CD4-positive, alpha-beta T cell (primary cell): ENCODE results near the gene CEP97. TPM values are rescaled to one million over a fixed set of nuclear protein-coding genes. Genes with fewer than 3 reads are reported as not detected.
"Not testable (repeated sequence)": the region's sequence is repeated elsewhere in the genome, so short reads cannot be mapped to it uniquely, and the experiment has no call there.

Experiments
- ATAC-seq: fragments of 200-7000 bp; cut with Tn5 transposase; one replicate; pipeline ENCODE4 v1.10.0; 2022; ENCODE audit warnings: mild to moderate bottlenecking; ENCODE audit not compliant: poor library complexity
- CTCF ChIA-PET: fragments of 350-600 bp; sonication (Branson Sonifier 250); formaldehyde crosslinking; loops from one replicate; lab custom pipeline; 2021; ENCODE audit warnings: antibody characterized with exemption, inconsistent platforms; lab: Charles Lee
- POLR2A ChIA-PET: fragments of 350-600 bp; sonication (Branson Sonifier 250); formaldehyde crosslinking; loops from one replicate; lab custom pipeline; 2021; ENCODE audit warnings: antibody characterized with exemption, inconsistent platforms; lab: Charles Lee
- DNase-seq, 14 experiments: peaks; one replicate each; pipeline ENCODE4 v3.0.0-alpha.2; 2013 to 2020; ENCODE audit warnings: mixed read lengths in 2 of 14
- H3K27ac ChIP-seq, 2 donors: one replicate each; pipeline versions ENCODE4 v1.5.1 to v1.7.0; 2013; ENCODE audit warnings: low read length in 2 of 2, low read depth in 1 of 2, mild to moderate bottlenecking in 1 of 2
- H3K27me3 ChIP-seq, 2 experiments: 1 replicate in 1 of 2; 2 replicates in 1 of 2; pipeline versions ENCODE4 v1.6.1 to v1.7.0; 2013; ENCODE audit warnings: low read length in 2 of 2, control low read depth in 1 of 2, mild to moderate bottlenecking in 1 of 2, moderate library complexity in 1 of 2; ENCODE audit not compliant: insufficient read depth in 2 of 2, control insufficient read depth in 1 of 2
- H3K36me3 ChIP-seq: one replicate; pipeline ENCODE4 v1.6.1; 2013; ENCODE audit warnings: low read length, control low read depth; ENCODE audit not compliant: insufficient read depth
- H3K4me1 ChIP-seq: one replicate; pipeline ENCODE4 v1.6.1; 2013; ENCODE audit warnings: low read length, control low read depth; ENCODE audit not compliant: insufficient read depth
- H3K4me3 ChIP-seq: one replicate; pipeline ENCODE4 v1.5.1; 2013; ENCODE audit warnings: mild to moderate bottlenecking, low read length, moderate library complexity
- H3K9me3 ChIP-seq, 2 experiments: 1 replicate in 1 of 2; 2 replicates in 1 of 2; pipeline versions ENCODE4 v1.6.1 to v1.7.0; 2013; ENCODE audit warnings: low read length in 2 of 2, mild to moderate bottlenecking in 2 of 2, control low read depth in 1 of 2, moderate library complexity in 1 of 2; ENCODE audit not compliant: control insufficient read depth in 1 of 2, insufficient read depth in 1 of 2
- H3K27ac Mint-ChIP-seq: one replicate; pipeline ENCODE4 v1.8.0; 2020; ENCODE audit warnings: mixed read lengths
- H3K27me3 Mint-ChIP-seq: one replicate; pipeline ENCODE4 v1.8.0; 2021; ENCODE audit warnings: mixed read lengths
- H3K36me3 Mint-ChIP-seq: one replicate; pipeline ENCODE4 v1.8.0; 2021; ENCODE audit warnings: low read depth, mixed read lengths
- H3K4me1 Mint-ChIP-seq: one replicate; pipeline ENCODE4 v1.8.0; 2021; ENCODE audit warnings: low read depth, mixed read lengths
- H3K4me3 Mint-ChIP-seq: one replicate; pipeline ENCODE4 v1.8.0; 2020; ENCODE audit warnings: mild to moderate bottlenecking, mixed read lengths
- H3K9me3 Mint-ChIP-seq: one replicate; pipeline ENCODE4 v1.8.0; 2020; ENCODE audit warnings: mixed read lengths
- CTCF ChIP-seq: fragments of 200-600 bp; IDR thresholded peaks from one replicate; pipeline ENCODE4 v1.8.0; 2022; ENCODE audit warnings: antibody characterized with exemption, mild to moderate bottlenecking
- intact Hi-C, 2 experiments: fragments of 100-400 bp; cut with DNase I in 1 of 2; cut with micrococcal nuclease in 1 of 2; formaldehyde crosslinking; loops; one replicate each; pipeline versions ENCODE4 v1.15.1 to v1.9.0; 2023 to 2025; cut with DNase I, micrococcal nuclease
- total RNA-seq, 174 experiments: library from RNA in 2 of 174; stranded (reverse) in 2 of 174; gene quantifications; one replicate each; pipeline ENCODE4 v1.2.3 and lab custom pipeline; 2021 to 2026

Gene CEP97
- total RNA-seq, 2 experiments from 2014 or later: 6.3 to 6.6 TPM

GRCh38 chr3:101677436-101678286 is 46.8 kb upstream of the CEP97 start:
- Mint-ChIP-seq H3K27me3 (peaks cover 3% of the 10 kb centered on the region), H3K4me1 (peaks cover 56% of the 10 kb centered on the region), H3K36me3 (peaks cover 65% of the 10 kb centered on the region)

GRCh38 chr3:101678837-101679236 is 45.6 kb upstream of the CEP97 start:
- DNase-seq, H3K9me3 Mint-ChIP-seq, H3K9me3 ChIP-seq, H3K27me3 ChIP-seq, ATAC-seq, H3K4me3 ChIP-seq, H3K27me3 Mint-ChIP-seq, H3K27ac ChIP-seq, CTCF ChIA-PET, H3K4me3 Mint-ChIP-seq, H3K27ac Mint-ChIP-seq: not testable (repeated sequence)
- intact Hi-C loops: loop anchor here in 1 of 2 experiments (5.0 kb wide), 1 partner anchor 48 kb away; no protein-coding TSS in a partner anchor
- peaks cover 70% of the 10 kb centered on the region for H3K36me3 Mint-ChIP-seq
- H3K4me1 Mint-ChIP-seq: peaks cover 49% of the 10 kb centered on the region
- POLR2A ChIA-PET: interaction anchor here (1.2 to 5.2 kb wide), 3 partner anchors 46 to 104 kb away, joined by 3 to 72 read pairs (median 34); partner anchors contain the start of genes CEP97, NXPE3 and PCNP
- H3K4me1 ChIP-seq: peaks cover 36% of the 10 kb centered on the region
- H3K36me3 ChIP-seq: peaks cover 37% of the 10 kb centered on the region

More at GRCh38 chr3:101677436-101678286, 46.8 kb upstream of the CEP97 start:
- no peaks in the 10 kb centered on the region for H3K27me3 ChIP-seq
- no peaks in the 10 kb centered on the region for H3K9me3 ChIP-seq
- DNase-seq (peak in 2 of 14 experiments; percentile 20 to 42), ATAC-seq (no peak)
- peak overlapping the region; percentile 71 for H3K4me3 ChIP-seq
- peaks cover 36% of the 10 kb centered on the region for H3K4me1 ChIP-seq
- intact Hi-C loops: loop anchor here (1.0 to 5.0 kb wide), 3 partner anchors 9 to 101 kb away; partner anchors contain the start of genes RPL24 (in 2 of the 2) and NXPE3 (in 1 of the 2)
- Mint-ChIP-seq H3K4me3 (peak overlapping the region; percentile 98), H3K9me3 (no peaks in the 10 kb centered on the region), H3K27ac (peak overlapping the region; percentile 100)
- peak overlapping the region; percentile 77 to 99 for H3K27ac ChIP-seq
- ChIA-PET CTCF (interaction anchor here (0.9 to 3.4 kb wide), 3 partner anchors 8 to 92 kb away, joined by 3 to 29 read pairs (median 3); partner anchors contain the start of genes CEP97 and RPL24), POLR2A (interaction anchor here (1.2 to 5.2 kb wide), 13 partner anchors 8 to 967 kb away, joined by 3 to 140 read pairs (median 14); partner anchors contain the start of genes CEP97, NFKBIZ, NXPE3 and PCNP)
- TF ChIP-seq CTCF: no peak
- peaks cover 27% of the 10 kb centered on the region for H3K36me3 ChIP-seq

GRCh38 chr3:101680466-101680865 is 43.9 kb upstream of the CEP97 start:
- no peak overlapping the region for H3K27ac ChIP-seq
- no peak for DNase-seq
- H3K9me3 ChIP-seq: no peaks in the 10 kb centered on the region
- H3K36me3 Mint-ChIP-seq: peaks cover 76% of the 10 kb centered on the region
- intact Hi-C loops: loop anchor here in 1 of 2 experiments (10.0 kb wide), 3 partner anchors 966 to 1416 kb away; partner anchors contain the start of gene TBC1D23
- peaks cover 3% of the 10 kb centered on the region for H3K27me3 Mint-ChIP-seq
- CTCF ChIA-PET: no interaction called here
- peaks cover 54% of the 10 kb centered on the region for H3K36me3 ChIP-seq
- peaks cover 46% of the 10 kb centered on the region for H3K4me1 Mint-ChIP-seq
- POLR2A ChIA-PET: interaction anchor here (1.3 kb wide), 1 partner anchor 44 kb away, joined by 3 read pairs; the partner anchor contains the start of gene CEP97
- ATAC-seq: no peak
- no peaks in the 10 kb centered on the region for H3K27me3 ChIP-seq
- peaks cover 34% of the 10 kb centered on the region for H3K4me1 ChIP-seq
- H3K4me3 ChIP-seq: no peak overlapping the region
- H3K9me3 Mint-ChIP-seq: no peaks in the 10 kb centered on the region
- peak overlapping the region; percentile 20 for H3K4me3 Mint-ChIP-seq
- no peak overlapping the region for H3K27ac Mint-ChIP-seq
- no peak for TF ChIP-seq CTCF
